Cardiac muscle cell (in vitro differentiated cells and primary cell): ENCODE results near the gene ROCK2. TPM values are rescaled to one million over a fixed set of nuclear protein-coding genes. Genes with fewer than 3 reads are reported as not detected.

Experiments used
- DNase-seq, 2 donors: peaks; one replicate each; pipeline versions ENCODE4 v3.0.0 to v3.0.0-alpha.2; 2010 to 2017; ENCODE audit warnings: low read depth in 1 of 2, low spot score in 1 of 2
- H3K27ac ChIP-seq: fragments of 200-600 bp; sonication (generic); 2 replicates; pipeline ENCODE4 v1.5.1; 2016
- H3K27me3 ChIP-seq: fragments of 200-600 bp; sonication (generic); 2 replicates; pipeline ENCODE4 v1.6.0; 2016; ENCODE audit warnings: control low read depth
- H3K36me3 ChIP-seq: fragments of 200-600 bp; sonication (generic); 2 replicates; pipeline ENCODE4 v1.5.1; 2016; ENCODE audit warnings: control low read depth
- H3K4me1 ChIP-seq: fragments of 200-600 bp; sonication (generic); 2 replicates; pipeline ENCODE4 v1.8.1; 2017; ENCODE audit warnings: low read depth, mild to moderate bottlenecking, mixed run types
- H3K4me3 ChIP-seq: fragments of 200-600 bp; sonication (generic); 2 replicates; pipeline ENCODE4 v1.5.1; 2016; ENCODE audit warnings: mild to moderate bottlenecking
- H3K9me3 ChIP-seq: fragments of 200-600 bp; sonication (generic); 2 replicates; pipeline ENCODE4 v1.5.1; 2017; ENCODE audit warnings: low read depth, mild to moderate bottlenecking, control low read depth
- polyA plus RNA-seq: library from polyadenylated mRNA; unstranded; fragments of >200 nt; fragmentation: Nextera tagmentation; extraction: Ambion mirVana; gene quantifications from 2 replicates; pipeline ENCODE4 v1.2.1, GENCODE V29; 2016
- total RNA-seq: library from RNA; depleted of rRNA; stranded (reverse); fragments of >200 nt; gene quantifications from 2 replicates; pipeline ENCODE4 v1.2.3, GENCODE V29; 2016
- TF ChIP-seq, protein P1 (sequence below): IDR thresholded peaks from 2 replicates; pipeline ENCODE4 v1.5.1; 2012; ENCODE audit warnings: low read depth, mild to moderate bottlenecking, low read length

Gene ROCK2
- total and polyA plus RNA-seq, 2 experiments from 2014 or later: 18.9 to 31.7 TPM

GRCh38 chr2:11158916-11159573, 185.4 kb downstream of the ROCK2 start:
- no peak for DNase-seq
- TF ChIP-seq, protein P1, sequence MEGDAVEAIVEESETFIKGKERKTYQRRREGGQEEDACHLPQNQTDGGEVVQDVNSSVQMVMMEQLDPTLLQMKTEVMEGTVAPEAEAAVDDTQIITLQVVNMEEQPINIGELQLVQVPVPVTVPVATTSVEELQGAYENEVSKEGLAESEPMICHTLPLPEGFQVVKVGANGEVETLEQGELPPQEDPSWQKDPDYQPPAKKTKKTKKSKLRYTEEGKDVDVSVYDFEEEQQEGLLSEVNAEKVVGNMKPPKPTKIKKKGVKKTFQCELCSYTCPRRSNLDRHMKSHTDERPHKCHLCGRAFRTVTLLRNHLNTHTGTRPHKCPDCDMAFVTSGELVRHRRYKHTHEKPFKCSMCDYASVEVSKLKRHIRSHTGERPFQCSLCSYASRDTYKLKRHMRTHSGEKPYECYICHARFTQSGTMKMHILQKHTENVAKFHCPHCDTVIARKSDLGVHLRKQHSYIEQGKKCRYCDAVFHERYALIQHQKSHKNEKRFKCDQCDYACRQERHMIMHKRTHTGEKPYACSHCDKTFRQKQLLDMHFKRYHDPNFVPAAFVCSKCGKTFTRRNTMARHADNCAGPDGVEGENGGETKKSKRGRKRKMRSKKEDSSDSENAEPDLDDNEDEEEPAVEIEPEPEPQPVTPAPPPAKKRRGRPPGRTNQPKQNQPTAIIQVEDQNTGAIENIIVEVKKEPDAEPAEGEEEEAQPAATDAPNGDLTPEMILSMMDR: no peak
- no peaks in the 10 kb centered on the region for H3K9me3 ChIP-seq
- H3K4me3 ChIP-seq: no peak overlapping the region
- H3K36me3 ChIP-seq: no peaks in the 10 kb centered on the region
- no peaks in the 10 kb centered on the region for H3K4me1 ChIP-seq
- no peak overlapping the region for H3K27ac ChIP-seq
- H3K27me3 ChIP-seq: peaks cover 4% of the 10 kb centered on the region

GRCh38 chr2:11157731-11158130, 186.7 kb downstream of the ROCK2 start:
- DNase-seq: no peak
- no peak overlapping the region for H3K27ac ChIP-seq
- no peaks in the 10 kb centered on the region for H3K36me3 ChIP-seq
- no peaks in the 10 kb centered on the region for H3K9me3 ChIP-seq
- peaks cover 4% of the 10 kb centered on the region for H3K27me3 ChIP-seq
- no peak overlapping the region for H3K4me3 ChIP-seq
- TF ChIP-seq, protein P1: no peak
- H3K4me1 ChIP-seq: no peaks in the 10 kb centered on the region

DNA sequence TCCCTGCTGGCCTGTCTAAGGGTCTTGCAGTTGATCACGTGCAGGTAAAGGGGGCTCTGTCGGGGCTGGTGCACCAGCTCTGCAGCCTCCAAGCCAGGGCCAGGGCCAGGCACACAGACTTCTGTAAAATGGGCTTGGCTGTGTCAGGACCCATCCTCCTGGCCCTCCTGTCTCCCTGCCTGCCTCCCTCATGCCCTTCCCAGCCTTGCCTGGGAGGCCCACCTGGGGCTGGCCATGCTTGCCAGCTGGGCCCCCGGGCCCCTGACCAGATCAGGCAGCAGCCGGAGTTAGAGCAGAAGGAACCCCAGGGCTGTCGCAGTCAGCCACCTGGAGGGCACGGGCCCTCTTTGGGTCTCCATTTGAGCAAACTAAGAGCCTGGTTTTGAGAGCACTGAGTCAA, 187.1 kb downstream of the ROCK2 start:
- TF ChIP-seq, protein P1: no peak
- peaks cover 4% of the 10 kb centered on the region for H3K27me3 ChIP-seq
- H3K4me1 ChIP-seq: no peaks in the 10 kb centered on the region
- H3K27ac ChIP-seq: no peak overlapping the region
- H3K36me3 ChIP-seq: no peaks in the 10 kb centered on the region
- H3K9me3 ChIP-seq: no peaks in the 10 kb centered on the region
- DNase-seq: no peak
- H3K4me3 ChIP-seq: no peak overlapping the region

DNA sequence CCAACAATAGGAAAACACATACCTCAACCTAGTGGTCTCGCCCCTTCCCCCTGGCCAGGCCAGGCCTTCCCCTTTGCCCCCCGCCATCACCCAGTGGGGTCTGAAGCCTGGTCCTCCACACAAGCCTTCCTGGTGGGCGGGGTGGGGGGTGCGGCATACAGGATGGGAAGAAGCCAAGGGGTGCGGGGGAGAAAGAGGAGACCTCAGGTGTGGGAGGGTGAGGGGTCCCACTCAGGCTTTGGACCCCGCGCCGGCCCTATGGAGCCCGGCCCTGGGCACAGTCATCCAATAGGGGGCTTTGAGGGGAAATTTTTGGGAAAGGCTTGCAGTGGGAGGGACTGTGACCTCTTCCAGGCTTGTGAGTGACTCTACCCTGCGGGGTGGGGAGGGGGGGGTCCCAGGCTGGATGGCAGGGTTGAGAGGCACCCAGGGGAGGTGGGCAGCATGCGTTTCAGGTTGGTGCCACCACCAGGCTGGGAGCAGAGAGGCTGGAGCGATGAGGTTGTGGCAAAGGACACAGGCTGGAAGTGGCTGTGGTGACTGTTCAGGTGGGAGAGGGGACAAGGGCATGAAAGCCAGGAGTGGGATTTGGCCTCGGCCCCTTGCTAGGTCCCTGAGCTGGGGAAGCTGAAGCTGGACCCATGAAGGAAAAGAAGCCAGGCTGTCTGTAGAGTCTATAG, 187.9 kb downstream of the ROCK2 start:
- Histone ChIP-seq H3K4me1 (no peaks in the 10 kb centered on the region), H3K27ac (no peak overlapping the region), H3K27me3 (peaks cover 4% of the 10 kb centered on the region), H3K4me3 (no peak overlapping the region), H3K9me3 (no peaks in the 10 kb centered on the region), H3K36me3 (no peaks in the 10 kb centered on the region)
- DNase-seq: no peak
- TF ChIP-seq, protein P1: no peak

DNA sequence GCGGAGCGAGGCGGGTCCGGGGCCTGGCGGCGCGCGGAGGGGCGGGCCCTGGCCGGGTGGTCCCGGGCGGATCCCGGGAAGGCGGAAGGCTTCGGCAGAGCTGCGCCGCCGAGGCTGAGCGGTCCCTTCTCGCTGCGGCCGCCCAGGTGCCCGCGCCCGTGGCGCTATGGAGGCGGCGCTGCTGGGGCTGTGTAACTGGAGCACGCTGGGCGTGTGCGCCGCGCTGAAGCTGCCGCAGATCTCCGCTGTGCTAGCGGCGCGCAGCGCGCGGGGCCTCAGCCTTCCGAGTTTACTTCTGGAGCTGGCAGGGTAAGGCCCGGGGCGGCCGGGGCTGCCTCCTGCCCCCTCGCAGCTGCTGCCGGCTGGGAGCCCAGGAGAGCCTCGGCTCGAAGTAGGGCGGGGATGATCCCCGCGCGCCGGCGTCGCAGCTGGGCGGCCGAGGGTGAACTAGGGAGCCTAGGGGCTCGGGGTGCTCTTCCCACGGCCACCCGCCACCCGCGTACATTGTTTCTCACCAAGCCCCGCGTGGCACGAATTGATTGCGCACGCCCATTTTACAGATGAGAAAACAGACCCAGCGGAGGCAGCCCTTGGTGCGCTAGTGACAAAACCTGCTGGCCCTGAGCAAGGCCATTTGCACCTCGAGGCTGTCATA, 188.9 kb downstream of the ROCK2 start, which contains the start of gene SLC66A3:
SLC66A3 (plus strand) TSS at position 87 of the 655 bp plus-strand sequence; CDS start at position 167, 80 bp downstream.
- Histone ChIP-seq H3K36me3 (no peaks in the 10 kb centered on the region), H3K9me3 (no peaks in the 10 kb centered on the region), H3K27me3 (peaks cover 4% of the 10 kb centered on the region), H3K4me3 (peak within 1 kb of the TSS; percentile 34), H3K4me1 (no peaks in the 10 kb centered on the region), H3K27ac (peak within 1 kb of the TSS; percentile 67)
- TF ChIP-seq, protein P1: no peak
- DNase-seq: peak; percentile 95
